H1 (cell line): ENCODE data around the gene CCDC102A. TPM values are rescaled to one million over a fixed set of nuclear protein-coding genes. Genes with fewer than 3 reads are reported as not detected.

Experiments
- CTCF ChIA-PET: fragments of 300-600 bp; sonication (Branson Sonifier 250); formaldehyde crosslinking; loops from one replicate; lab custom pipeline; 2021; ENCODE audit not compliant: partially characterized antibody; lab: Charles Lee
- POLR2A ChIA-PET: fragments of 300-600 bp; sonication (Branson Sonifier 250); formaldehyde crosslinking; loops from one replicate; lab custom pipeline; 2021; ENCODE audit warnings: inconsistent platforms; ENCODE audit not compliant: partially characterized antibody; lab: Charles Lee
- DNase-seq, 2 experiments: peaks; one replicate each; pipeline versions ENCODE4 v3.0.0 to v3.0.0-alpha.2; 2010 to 2022; ENCODE audit warnings: low spot score in 2 of 2, low read depth in 1 of 2, mixed read lengths in 1 of 2
- FAIRE-seq: peaks from 2 replicates; lab custom pipeline; 2011; peaks lifted over from hg19 to GRCh38; lab: Jason Lieb, UNC
- H2AFZ ChIP-seq: 2 replicates; pipeline ENCODE4 v1.8.1; 2012; ENCODE audit warnings: low read length, inconsistent platforms
- H2AK5ac ChIP-seq: 2 replicates; pipeline ENCODE4 v1.6.1; 2013; ENCODE audit warnings: low read depth, low read length
- H2BK120ac ChIP-seq: replicated peaks from 2 replicates; pipeline ENCODE3; 2013; ENCODE audit warnings: low read depth, low read length, inconsistent platforms
- H2BK12ac ChIP-seq: 2 replicates; pipeline ENCODE4 v1.6.1; 2013; ENCODE audit warnings: low read depth, low read length
- H2BK15ac ChIP-seq: 2 replicates; pipeline ENCODE4 v1.6.1; 2013; ENCODE audit warnings: low read length
- H2BK20ac ChIP-seq: 2 replicates; pipeline ENCODE4 v1.6.1; 2013; ENCODE audit warnings: low read length
- H2BK5ac ChIP-seq: 2 replicates; pipeline ENCODE4 v1.6.1; 2013; ENCODE audit warnings: low read depth, low read length
- H3K14ac ChIP-seq: 2 replicates; pipeline ENCODE4 v1.6.1; 2013; ENCODE audit warnings: inconsistent platforms; ENCODE audit not compliant: insufficient read length
- H3K18ac ChIP-seq: 2 replicates; pipeline ENCODE4 v1.6.1; 2013; ENCODE audit warnings: low read length; ENCODE audit errors: extremely low read depth
- H3K23ac ChIP-seq: 2 replicates; pipeline ENCODE4 v1.6.1; 2013; ENCODE audit warnings: inconsistent platforms; ENCODE audit not compliant: insufficient read length
- H3K23me2 ChIP-seq: 2 replicates; pipeline ENCODE4 v1.6.1; 2013; ENCODE audit warnings: low read depth, low read length
- H3K27ac ChIP-seq: 2 replicates; pipeline ENCODE4 v1.6.1; 2011; ENCODE audit warnings: low read depth, low read length, inconsistent platforms
- H3K27me3 ChIP-seq, 4 experiments: replicated peaks in 1 of 4; 1 replicate in 1 of 4; 2 replicates in 3 of 4; pipeline versions ENCODE4 v1.6.1 to v1.8.1; 2011 to 2013; ENCODE audit warnings: low read length in 3 of 4, mild to moderate bottlenecking in 3 of 4, inconsistent platforms in 2 of 4, mixed read lengths in 2 of 4, moderate library complexity in 1 of 4; ENCODE audit not compliant: control insufficient read depth in 3 of 4, insufficient read depth in 3 of 4; ENCODE audit errors: extremely low read depth in 1 of 4
- H3K36me3 ChIP-seq, 4 experiments: 2 replicates each; pipeline versions ENCODE4 v1.6.1 to v1.8.1; 2011 to 2013; ENCODE audit warnings: mild to moderate bottlenecking in 4 of 4, low read length in 3 of 4, moderate library complexity in 2 of 4, control low read depth in 1 of 4, inconsistent platforms in 1 of 4; ENCODE audit not compliant: insufficient read depth in 4 of 4, control insufficient read depth in 2 of 4
- H3K4ac ChIP-seq: replicated peaks from 2 replicates; pipeline ENCODE3; 2013; ENCODE audit warnings: low read length, low read depth, mixed read lengths, inconsistent platforms; ENCODE audit not compliant: insufficient read length
- H3K4me1 ChIP-seq, 4 experiments: replicated peaks in 1 of 4; 1 replicate in 1 of 4; 2 replicates in 3 of 4; pipeline versions ENCODE4 v1.6.1 to v1.8.1; 2011 to 2013; ENCODE audit warnings: low read length in 3 of 4, inconsistent platforms in 2 of 4, mixed read lengths in 1 of 4; ENCODE audit not compliant: insufficient read depth in 4 of 4, control insufficient read depth in 3 of 4
- H3K4me2 ChIP-seq, 2 experiments: 2 replicates each; pipeline versions ENCODE4 v1.6.1 to v1.8.1; 2011 to 2013; ENCODE audit warnings: low read depth in 2 of 2, low read length in 2 of 2, control low read depth in 1 of 2, inconsistent platforms in 1 of 2, mild to moderate bottlenecking in 1 of 2; ENCODE audit not compliant: insufficient read depth in 1 of 2
- H3K4me3 ChIP-seq, 4 experiments: fragments of 200-600, 300-600 bp in 1 of 4; sonication (generic), shearing (Covaris generic), sonication (Bioruptor Twin) in 1 of 4; 2 replicates each; pipeline versions ENCODE4 v1.5.1 to v1.8.1; 2011 to 2016; ENCODE audit warnings: low read length in 4 of 4, low read depth in 3 of 4, control low read depth in 2 of 4, inconsistent platforms in 2 of 4, mild to moderate bottlenecking in 2 of 4, mixed read lengths in 1 of 4, moderate library complexity in 1 of 4; ENCODE audit not compliant: insufficient read depth in 2 of 4; ENCODE audit errors: extremely low read depth in 1 of 4
- H3K56ac ChIP-seq: replicated peaks from 2 replicates; pipeline ENCODE3; 2013; ENCODE audit warnings: low read depth, mild to moderate bottlenecking, mixed read lengths, low read length, inconsistent platforms; ENCODE audit not compliant: insufficient read length
- H3K79me1 ChIP-seq: 2 replicates; pipeline ENCODE4 v1.6.1; 2013; ENCODE audit warnings: low read depth, low read length, control low read depth
- H3K79me2 ChIP-seq, 2 experiments: 2 replicates each; pipeline versions ENCODE4 v1.6.1 to v1.8.1; 2012 to 2013; ENCODE audit warnings: low read length in 2 of 2, mild to moderate bottlenecking in 2 of 2, inconsistent platforms in 1 of 2; ENCODE audit not compliant: insufficient read depth in 2 of 2, control insufficient read depth in 1 of 2
- H3K9ac ChIP-seq, 4 experiments: replicated peaks in 1 of 4; 1 replicate in 1 of 4; 2 replicates in 3 of 4; pipeline versions ENCODE4 v1.6.1 to v1.8.1; 2011 to 2013; ENCODE audit warnings: low read depth in 3 of 4, low read length in 3 of 4, control low read depth in 2 of 4, mild to moderate bottlenecking in 2 of 4, moderate library complexity in 2 of 4, inconsistent platforms in 1 of 4; ENCODE audit errors: extremely low read depth in 1 of 4
- H3K9me3 ChIP-seq, 2 experiments: 2 replicates each; pipeline versions ENCODE4 v1.6.1 to v1.8.1; 2012 to 2013; ENCODE audit warnings: mild to moderate bottlenecking in 2 of 2, moderate library complexity in 2 of 2, control low read depth in 1 of 2, inconsistent platforms in 1 of 2, low read depth in 1 of 2, low read length in 1 of 2, mixed read lengths in 1 of 2; ENCODE audit not compliant: insufficient read depth in 2 of 2
- H4K20me1 ChIP-seq, 2 experiments: replicated peaks in 1 of 2; 2 replicates each; pipeline versions ENCODE3 to v1.8.1; 2011 to 2013; ENCODE audit warnings: inconsistent platforms in 2 of 2, low read length in 2 of 2, mild to moderate bottlenecking in 1 of 2; ENCODE audit not compliant: insufficient read depth in 2 of 2, control insufficient read depth in 1 of 2
- H4K5ac ChIP-seq: 2 replicates; pipeline ENCODE4 v1.6.1; 2013; ENCODE audit warnings: low read length, low read depth, mixed read lengths, inconsistent platforms; ENCODE audit not compliant: insufficient read length
- H4K8ac ChIP-seq: 2 replicates; pipeline ENCODE4 v1.8.0; 2013; ENCODE audit warnings: mild to moderate bottlenecking, moderate library complexity, low read length, inconsistent platforms; ENCODE audit not compliant: insufficient read depth; ENCODE audit errors: extremely low read depth
- H4K91ac ChIP-seq: replicated peaks from 2 replicates; pipeline ENCODE3; 2013; ENCODE audit warnings: low read length, mixed read lengths, inconsistent platforms; ENCODE audit not compliant: insufficient read length
- ATF3 ChIP-seq: IDR thresholded peaks from 2 replicates; pipeline ENCODE4 v1.6.1; 2011; ENCODE audit warnings: low read depth, mild to moderate bottlenecking, low read length; ENCODE audit not compliant: insufficient read depth
- CTBP2 ChIP-seq: IDR thresholded peaks from 2 replicates; pipeline ENCODE4 v1.7.0; 2011; ENCODE audit warnings: borderline replicate concordance, mild to moderate bottlenecking, moderate library complexity, mixed read lengths, low read length; ENCODE audit not compliant: insufficient read depth, insufficient read length
- E2F6 ChIP-seq: IDR thresholded peaks from 2 replicates; pipeline ENCODE4 v1.6.1; 2012; ENCODE audit warnings: inconsistent platforms
- FOSL1 ChIP-seq: IDR thresholded peaks from 2 replicates; pipeline ENCODE4 v1.6.1; 2011; ENCODE audit warnings: mild to moderate bottlenecking, low read depth, low read length, moderate library complexity; ENCODE audit not compliant: insufficient read depth
- JUND ChIP-seq: IDR thresholded peaks from 2 replicates; pipeline ENCODE4 v1.6.1; 2011; ENCODE audit warnings: mild to moderate bottlenecking, improper control_type of control experiment, low read length
- POLR2AphosphoS5 ChIP-seq: IDR thresholded peaks from 2 replicates; pipeline ENCODE4 v1.6.1; 2011; ENCODE audit warnings: low read depth, low read length
- RFX5 ChIP-seq: IDR thresholded peaks from 2 replicates; pipeline ENCODE4 v1.6.1; 2011; ENCODE audit warnings: low read depth, low read length, improper control_type of control experiment, borderline replicate concordance
- RNF2 ChIP-seq: fragments of 200-900, 300-1000 bp; sonication (generic); IDR thresholded peaks from 2 replicates; pipeline ENCODE4 v1.7.1; 2016; ENCODE audit warnings: borderline replicate concordance, low read depth, mild to moderate bottlenecking, antibody characterized with exemption, low read length; ENCODE audit not compliant: poor library complexity, severe bottlenecking; ENCODE audit errors: missing control alignments
- RXRA ChIP-seq: IDR thresholded peaks from 2 replicates; pipeline ENCODE4 v1.6.1; 2011; ENCODE audit warnings: low read depth, mild to moderate bottlenecking, low read length, moderate library complexity; ENCODE audit not compliant: insufficient read depth
- SAP30 ChIP-seq: fragments of 300-600 bp; sonication (generic); IDR thresholded peaks from 2 replicates; pipeline ENCODE4 v1.7.1; 2012; ENCODE audit warnings: low read length, moderate library complexity, mild to moderate bottlenecking, inconsistent platforms; ENCODE audit not compliant: insufficient read depth, insufficient replicate concordance
- SP2 ChIP-seq: IDR thresholded peaks from 2 replicates; pipeline ENCODE4 v1.6.1; 2012; ENCODE audit warnings: mild to moderate bottlenecking, low read length, inconsistent platforms
- whole genome bisulfite sequencing, 2 experiments: shearing (Covaris generic) in 1 of 2; methylation state at CpG; one replicate each; pipeline versions ENCODE4 v1.1.6 to v1.1.7; 2013 to 2015; ENCODE audit warnings: low lambda C conversion rate in 2 of 2, mixed read lengths in 2 of 2, inconsistent platforms in 1 of 2, low coverage in 1 of 2, missing lambda C conversion rate in 1 of 2; ENCODE audit not compliant: insufficient replicate concordance in 2 of 2, insufficient coverage in 1 of 2, insufficient read length in 1 of 2; ENCODE audit errors: extremely low coverage in 1 of 2, missing lambda C conversion rate in 1 of 2; 5-methylcytosine and 5-hydroxymethylcytosine counted together
- polyA plus RNA-seq, 7 experiments: library from polyadenylated mRNA; depleted of rRNA in 3 of 7; stranded (reverse) in 5 of 7; unstranded in 2 of 7; fragments of >200 nt in 5 of 7; fragments of 200-250 nt in 2 of 7; gene quantifications; 1 replicate in 5 of 7; 2 replicates in 1 of 7; 4 replicates in 1 of 7; pipeline versions ENCODE4 v1.2.1 to v1.2.3, GENCODE V29; 2011 to 2013; ENCODE audit warnings: missing spikeins in 2 of 7, mixed read lengths in 2 of 7
- total RNA-seq: library from RNA; stranded (reverse); fragmentation: NEBNext Ultra II Directional; extraction: Animal tissue kit (Norgen Biotek cat#: 25700); gene quantifications from 2 replicates; pipeline ENCODE4 v1.2.1, GENCODE V29; 2021

The CCDC102A gene
- total and polyA plus RNA-seq, 2 of the 8 experiments (the other 6 are each of a cell fraction or from before 2014, with no cell fraction given) = 4.0 to 7.5 TPM

GRCh38 chr16:57569306-57569946 lies 33.1 kb upstream of the CCDC102A start:
- FAIRE-seq = no peak
- TF ChIP-seq FOSL1 (no peak), E2F6 (no peak), RFX5 (no peak), RNF2 (no peak), JUND (no peak), CTBP2 (no peak), POLR2AphosphoS5 (no peak), SAP30 (no peak), SP2 (no peak), ATF3 (no peak), RXRA (no peak)

More at GRCh38 chr16:57569306-57569946, 33.1 kb upstream of the CCDC102A start:
- Histone ChIP-seq H2BK20ac (no peak overlapping the region), H2AK5ac (peak overlapping the region; percentile 60; the same call in 1 of the 2 replicates), H3K4me2 (no peak overlapping the region), H3K23me2 (peaks cover 19% of the 10 kb centered on the region; the same call in 1 of the 2 replicates), H3K27me3 (no peaks in the 10 kb centered on the region; a peak in 1 of 7 replicates), H3K9ac (no peak overlapping the region), H2AFZ (no peak overlapping the region), H4K20me1 (peaks cover 0 to 8% of the 10 kb centered on the region in 2 experiments), H3K18ac (no peak overlapping the region), H3K79me1 (no peaks in the 10 kb centered on the region), H2BK15ac (no peak overlapping the region), H3K36me3 (peaks cover 0 to 23% (median 11%) of the 10 kb centered on the region in 4 experiments; a peak in 4 of 8 replicates), H2BK12ac (no peak overlapping the region; the same call in 1 of the 2 replicates), H3K56ac (no peak overlapping the region), H2BK120ac (no peak overlapping the region), H3K9me3 (no peaks in the 10 kb centered on the region; a peak in 1 of 4 replicates), H3K27ac (no peak overlapping the region), H4K8ac (no peak overlapping the region), H3K4me1 (no peaks in the 10 kb centered on the region), H3K23ac (no peak overlapping the region), H3K4me3 (no peak overlapping the region), H3K14ac (no peak overlapping the region), H4K5ac (no peak overlapping the region), H2BK5ac (no peak overlapping the region), H3K4ac (no peak overlapping the region), H4K91ac (no peak overlapping the region), H3K79me2 (no peaks in the 10 kb centered on the region)
- 85 to 100% methylated on average over 5 to 7 of the region's 7 CpGs for WGBS, 2 experiments
- DNase-seq = no peak
- CTCF ChIA-PET = interaction anchor here (3.7 kb wide), 1 partner anchor 80 kb away, joined by 15 read pairs; no protein-coding TSS in a partner anchor
- POLR2A ChIA-PET = no interaction called here
